Kidney (tissue), 14 donors: ENCODE measurements around the gene DNM3. TPM values are rescaled to one million over a fixed set of nuclear protein-coding genes. Genes with fewer than 3 reads are reported as not detected.

ENCODE experiments used
- DNase-seq, 5 donors: peaks; one replicate each; pipeline ENCODE4 v3.0.0-alpha.2; 2013 to 2020
- FAIRE-seq: peaks from 2 replicates; lab custom pipeline; 2012; peaks lifted over from hg19 to GRCh38; lab: Jason Lieb, UNC
- H3K27ac ChIP-seq, 2 donors: one replicate each; pipeline ENCODE4 v1.7.0; 2013; ENCODE audit warnings: low read depth in 2 of 2, low read length in 2 of 2, inconsistent platforms in 1 of 2
- H3K27me3 ChIP-seq: one replicate; pipeline ENCODE4 v1.7.1; 2013; ENCODE audit warnings: low read length, inconsistent platforms; ENCODE audit not compliant: control insufficient read depth, insufficient read depth
- H3K36me3 ChIP-seq, 3 donors: one replicate each; pipeline versions ENCODE4 v1.7.0 to v1.7.1; 2013; ENCODE audit warnings: low read length in 3 of 3, control low read depth in 1 of 3, inconsistent platforms in 1 of 3; ENCODE audit not compliant: insufficient read depth in 3 of 3, control insufficient read depth in 2 of 3
- H3K4me1 ChIP-seq, 3 donors: one replicate each; pipeline versions ENCODE4 v1.7.0 to v1.7.1; 2013; ENCODE audit warnings: low read length in 3 of 3, inconsistent platforms in 1 of 3, low read depth in 1 of 3; ENCODE audit not compliant: control insufficient read depth in 2 of 3, insufficient read depth in 2 of 3
- H3K4me3 ChIP-seq, 3 donors: one replicate each; pipeline versions ENCODE4 v1.7.0 to v1.8.1; 2013; ENCODE audit warnings: low read length in 3 of 3, control low read depth in 1 of 3, inconsistent platforms in 1 of 3
- H3K9ac ChIP-seq, 3 donors: one replicate each; pipeline versions ENCODE4 v1.7.0 to v1.7.1; 2013; ENCODE audit warnings: low read length in 3 of 3, control low read depth in 1 of 3, inconsistent platforms in 1 of 3
- H3K9me3 ChIP-seq, 3 donors: one replicate each; pipeline versions ENCODE4 v1.7.0 to v1.7.1; 2013; ENCODE audit warnings: low read length in 3 of 3, control low read depth in 1 of 3, inconsistent platforms in 1 of 3; ENCODE audit not compliant: control insufficient read depth in 2 of 3, insufficient read depth in 1 of 3
- CTCF ChIP-seq: IDR thresholded peaks from 3 replicates; pipeline ENCODE4 v1.5.1; 2012; ENCODE audit warnings: mild to moderate bottlenecking, moderate library complexity, borderline replicate concordance; ENCODE audit not compliant: insufficient read depth; ENCODE audit errors: extremely low read depth
- intact Hi-C: fragments of 100-400 bp; cut with DNase I; formaldehyde crosslinking; loops from one replicate; pipeline ENCODE4 v1.11.1; 2022
- polyA plus RNA-seq: library from polyadenylated mRNA; stranded (reverse); fragments of 350-450 nt; fragmentation: Illumina TruSeq; extraction: RNeasy Lipid Tissue Mini Kit (QIAGEN cat#74804); gene quantifications from one replicate; pipeline ENCODE4 v1.2.3, GENCODE V29; 2014; ENCODE audit warnings: low read depth, low replicate concordance; ENCODE audit not compliant: insufficient read depth
- total RNA-seq: library from RNA; stranded (reverse); fragmentation: NEBNext Ultra II Directional; extraction: Animal tissue kit (Norgen Biotek cat#: 25700); gene quantifications from one replicate; pipeline ENCODE4 v1.2.1, GENCODE V29; 2021
- donor health status: control.
- donor health status: control.
- donor health status: control.
- donor health status: control.
- donor health status: control.
- donor health status: DM: yes; HTN: yes; CAD: no.
- donor health status: Normal renal cell carcinoma (clear cell type).

Gene DNM3
- total and polyA plus RNA-seq, 2 donors from 2014 or later: 5.9 to 19.1 TPM

GRCh38 chr1:171852272-171852671 is 11.0 kb downstream of the DNM3 start:
- no peak for FAIRE-seq
- Histone ChIP-seq H3K9me3 (no peaks in the 10 kb centered on the region), H3K27ac (no peak overlapping the region), H3K36me3 (no peaks in the 10 kb centered on the region), H3K4me3 (no peak overlapping the region), H3K27me3 (no peaks in the 10 kb centered on the region), H3K4me1 (peaks cover 0 to 3% (median 0%) of the 10 kb centered on the region in 3 donors), H3K9ac (no peak overlapping the region)
- intact Hi-C loops: no loop called here
- DNase-seq: no peak
- no peak for TF ChIP-seq CTCF

- H3K9me3 ChIP-seq: peaks cover 0 to 7% (median 0%) of the 10 kb centered on the region in 3 donors
- no peak overlapping the region for H3K27ac ChIP-seq
- FAIRE-seq (no peak), DNase-seq (no peak)
- intact Hi-C loops: no loop called here
- H3K27me3 ChIP-seq: no peaks in the 10 kb centered on the region
- H3K36me3 ChIP-seq: no peaks in the 10 kb centered on the region
- no peak overlapping the region for H3K9ac ChIP-seq
- peaks cover 0 to 3% (median 0%) of the 10 kb centered on the region in 3 donors for H3K4me1 ChIP-seq
- TF ChIP-seq CTCF: no peak
- no peak overlapping the region for H3K4me3 ChIP-seq
Observed at GRCh38 chr1:171855381-171855780, 14.1 kb downstream of the DNM3 start.

- H3K4me1 ChIP-seq: no peaks in the 10 kb centered on the region
- no peak overlapping the region for H3K9ac ChIP-seq
- no peak for TF ChIP-seq CTCF
- peaks cover 0 to 7% (median 0%) of the 10 kb centered on the region in 3 donors for H3K9me3 ChIP-seq
- H3K27me3 ChIP-seq: no peaks in the 10 kb centered on the region
- DNase-seq: no peak
- H3K4me3 ChIP-seq: no peak overlapping the region
- no peak overlapping the region for H3K27ac ChIP-seq
- intact Hi-C loops: no loop called here
- H3K36me3 ChIP-seq: no peaks in the 10 kb centered on the region
- no peak for FAIRE-seq
Observed at GRCh38 chr1:171858696-171859095, 17.4 kb downstream of the DNM3 start.

GRCh38 chr1:171860696-171861095 is 19.4 kb downstream of the DNM3 start:
- Histone ChIP-seq H3K4me3 (no peak overlapping the region), H3K9ac (no peak overlapping the region), H3K27ac (no peak overlapping the region), H3K36me3 (no peaks in the 10 kb centered on the region), H3K4me1 (no peaks in the 10 kb centered on the region), H3K27me3 (no peaks in the 10 kb centered on the region), H3K9me3 (peaks cover 0 to 7% (median 0%) of the 10 kb centered on the region in 3 donors)
- no peak for TF ChIP-seq CTCF
- no peak for DNase-seq
- intact Hi-C loops: no loop called here
- no peak for FAIRE-seq
